Spleen (tissue), 7 donors: ENCODE results near the gene LRRC23.

Experiments
- CTCF ChIP-seq, 11 experiments: fragments of 200-600 bp in 7 of 11; fragments of 450-650 bp in 4 of 11; sonication (generic) in 4 of 11; IDR thresholded peaks in 8 of 11; conservative IDR thresholded peaks in 3 of 11; 1 replicate in 7 of 11; 2 replicates in 4 of 11; pipeline versions ENCODE4 v1.4.0 to v1.8.0; 2016 to 2021; ENCODE audit warnings: antibody characterized with exemption in 11 of 11, inconsistent platforms in 4 of 11, mild to moderate bottlenecking in 1 of 11
- POLR2A ChIP-seq, 3 donors: fragments of 450-650 bp; IDR thresholded peaks; one replicate each; pipeline ENCODE4 v1.5.1; 2017; ENCODE audit warnings: antibody characterized with exemption in 3 of 3, mild to moderate bottlenecking in 1 of 3
- donor health status: DM: no; HTN: no; CAD: no; lungs with moderate emphysema.
- donor health status: DM: no; HTN: no; CAD: no.
- donor health status: DM: no; HTN: no; CAD: no.

DNA sequence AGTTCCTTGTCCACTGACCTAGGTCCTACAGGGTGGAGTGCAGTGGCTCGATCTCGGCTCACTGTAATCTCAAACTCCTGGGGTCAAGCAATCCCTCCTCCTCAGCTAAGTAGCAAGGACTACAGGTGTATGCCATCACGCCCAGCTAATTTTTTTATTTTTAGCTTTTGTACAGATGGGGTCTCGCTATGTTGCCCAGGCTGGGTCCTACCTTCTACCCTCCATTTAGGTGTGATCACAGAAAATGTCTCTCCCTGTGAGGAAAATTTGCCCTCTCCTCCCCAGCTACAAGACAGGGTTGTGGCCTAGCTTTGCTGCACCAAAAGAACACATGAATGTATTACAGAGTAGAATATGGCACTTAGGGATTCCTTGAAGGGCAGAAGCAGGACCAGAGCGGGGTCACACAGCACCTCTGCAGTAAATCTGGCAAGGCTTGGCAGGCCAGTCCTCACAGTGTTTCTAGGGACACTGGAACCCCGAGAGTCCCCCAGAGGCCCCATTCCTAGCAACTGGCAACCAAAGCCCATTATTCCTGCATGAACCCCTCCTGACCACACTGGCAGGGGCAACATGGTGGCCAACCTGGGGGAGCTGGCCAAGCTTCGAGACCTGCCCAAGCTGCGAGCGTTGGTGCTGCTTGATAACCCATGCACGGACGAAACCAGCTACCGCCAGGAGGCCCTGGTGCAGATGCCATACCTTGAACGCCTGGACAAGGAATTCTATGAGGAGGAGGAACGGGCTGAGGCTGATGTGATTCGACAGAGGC is 7.7 kb downstream of the LRRC23 start:
- no peak for TF ChIP-seq CTCF (IDR thresholded peaks at IDR 0.05 in 8 of 11, conservative IDR thresholded peaks at IDR 0.05 in 3 of 11)
- TF ChIP-seq POLR2A (IDR thresholded peaks at IDR 0.05): no peak
